ENCODE measurements around the gene CRACR2B.

DNA sequence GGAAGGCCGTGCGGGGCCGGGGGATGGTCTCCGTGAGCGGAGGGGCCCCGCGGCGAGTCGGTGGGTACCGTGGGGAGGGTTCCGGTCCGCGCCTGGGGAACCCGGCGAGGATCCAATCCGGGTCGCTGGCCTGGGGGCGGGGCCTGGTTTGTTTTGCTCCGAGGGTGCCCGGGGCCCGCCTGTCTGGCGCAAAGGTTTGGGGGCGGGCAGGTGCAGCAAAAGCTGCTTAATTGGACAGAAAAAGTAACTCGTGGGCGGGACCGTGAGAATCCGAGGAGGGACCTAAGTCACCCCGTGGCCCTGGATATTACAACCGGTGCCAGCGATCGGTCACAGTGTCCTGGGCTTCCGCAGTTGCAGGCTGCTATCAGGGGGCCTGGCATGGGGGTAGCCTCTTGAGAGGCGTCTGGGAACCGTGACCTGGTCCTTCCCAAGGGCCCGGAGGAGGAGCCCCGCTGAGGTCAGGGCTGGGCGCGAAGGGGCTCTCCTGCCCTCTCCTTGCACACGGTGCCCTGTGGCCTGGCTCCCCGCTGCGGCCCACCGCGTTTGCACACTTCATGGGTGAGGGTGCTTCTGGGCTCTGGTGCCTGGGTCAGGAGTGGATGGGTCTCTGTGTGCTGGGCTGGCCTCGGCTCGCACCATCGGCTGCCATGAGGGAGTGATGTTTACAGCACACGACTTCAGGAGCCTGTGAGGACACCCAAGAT is 7.6 kb upstream of the CRACR2B start:
- no peak for TF ChIP-seq EZH2 (IDR thresholded peaks at IDR 0.05; ENCODE audit: borderline replicate concordance, insufficient read depth, low read depth, low read length, poor library complexity, severe bottlenecking)
- TF ChIP-seq, protein P1, sequence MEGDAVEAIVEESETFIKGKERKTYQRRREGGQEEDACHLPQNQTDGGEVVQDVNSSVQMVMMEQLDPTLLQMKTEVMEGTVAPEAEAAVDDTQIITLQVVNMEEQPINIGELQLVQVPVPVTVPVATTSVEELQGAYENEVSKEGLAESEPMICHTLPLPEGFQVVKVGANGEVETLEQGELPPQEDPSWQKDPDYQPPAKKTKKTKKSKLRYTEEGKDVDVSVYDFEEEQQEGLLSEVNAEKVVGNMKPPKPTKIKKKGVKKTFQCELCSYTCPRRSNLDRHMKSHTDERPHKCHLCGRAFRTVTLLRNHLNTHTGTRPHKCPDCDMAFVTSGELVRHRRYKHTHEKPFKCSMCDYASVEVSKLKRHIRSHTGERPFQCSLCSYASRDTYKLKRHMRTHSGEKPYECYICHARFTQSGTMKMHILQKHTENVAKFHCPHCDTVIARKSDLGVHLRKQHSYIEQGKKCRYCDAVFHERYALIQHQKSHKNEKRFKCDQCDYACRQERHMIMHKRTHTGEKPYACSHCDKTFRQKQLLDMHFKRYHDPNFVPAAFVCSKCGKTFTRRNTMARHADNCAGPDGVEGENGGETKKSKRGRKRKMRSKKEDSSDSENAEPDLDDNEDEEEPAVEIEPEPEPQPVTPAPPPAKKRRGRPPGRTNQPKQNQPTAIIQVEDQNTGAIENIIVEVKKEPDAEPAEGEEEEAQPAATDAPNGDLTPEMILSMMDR (IDR thresholded peaks at IDR 0.05): no peak
